ENCODE data around the gene CCBE1. TPM values are rescaled to one million over a fixed set of nuclear protein-coding genes. Genes with fewer than 3 reads are reported as not detected.
A peak's percentile ranks its signal among the peaks of the same experiment; 100 is the strongest.

Gene CCBE1
- total RNA-seq, 2 donors from 2014 or later, result 1.00 to 2.9 TPM

GRCh38 chr18:59707306-59707705 lies 10.1 kb upstream of the CCBE1 start:
- peak; percentile 61 for DNase-seq
- 88 to 94% methylated on average over 1 to 2 of the region's 2 CpGs for WGBS, 2 experiments (ENCODE audit: insufficient coverage in 1 of 2, insufficient read length in 1 of 2)
- peaks cover 3% of the 10 kb centered on the region for H3K9me3 Mint-ChIP-seq
- H3K27ac Mint-ChIP-seq, result no peak overlapping the region
- TF ChIP-seq, protein P1, sequence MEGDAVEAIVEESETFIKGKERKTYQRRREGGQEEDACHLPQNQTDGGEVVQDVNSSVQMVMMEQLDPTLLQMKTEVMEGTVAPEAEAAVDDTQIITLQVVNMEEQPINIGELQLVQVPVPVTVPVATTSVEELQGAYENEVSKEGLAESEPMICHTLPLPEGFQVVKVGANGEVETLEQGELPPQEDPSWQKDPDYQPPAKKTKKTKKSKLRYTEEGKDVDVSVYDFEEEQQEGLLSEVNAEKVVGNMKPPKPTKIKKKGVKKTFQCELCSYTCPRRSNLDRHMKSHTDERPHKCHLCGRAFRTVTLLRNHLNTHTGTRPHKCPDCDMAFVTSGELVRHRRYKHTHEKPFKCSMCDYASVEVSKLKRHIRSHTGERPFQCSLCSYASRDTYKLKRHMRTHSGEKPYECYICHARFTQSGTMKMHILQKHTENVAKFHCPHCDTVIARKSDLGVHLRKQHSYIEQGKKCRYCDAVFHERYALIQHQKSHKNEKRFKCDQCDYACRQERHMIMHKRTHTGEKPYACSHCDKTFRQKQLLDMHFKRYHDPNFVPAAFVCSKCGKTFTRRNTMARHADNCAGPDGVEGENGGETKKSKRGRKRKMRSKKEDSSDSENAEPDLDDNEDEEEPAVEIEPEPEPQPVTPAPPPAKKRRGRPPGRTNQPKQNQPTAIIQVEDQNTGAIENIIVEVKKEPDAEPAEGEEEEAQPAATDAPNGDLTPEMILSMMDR (conservative IDR thresholded peaks at IDR 0.05), result no peak
- Histone ChIP-seq H3K27me3 (ENCODE audit: control insufficient read depth, insufficient read depth, low read length, poor library complexity, severe bottlenecking) (peaks cover 5% of the 10 kb centered on the region), H3K9me3 (ENCODE audit: control insufficient read depth, low read length) (no peaks in the 10 kb centered on the region), H3K9ac (ENCODE audit: extremely low read depth, low read length, poor library complexity, severe bottlenecking) (no peak overlapping the region), H3K4me3 (ENCODE audit: low read length) (no peak overlapping the region), H3K27ac (ENCODE audit: low read depth, low read length) (no peak overlapping the region), H3K36me3 (ENCODE audit: control insufficient read depth, insufficient read depth, low read length) (no peaks in the 10 kb centered on the region), H3K4me1 (ENCODE audit: control insufficient read depth, insufficient read depth, low read length) (peaks cover 12% of the 10 kb centered on the region)
- no peaks in the 10 kb centered on the region for H3K36me3 Mint-ChIP-seq (ENCODE audit: low read depth)
- H3K27me3 Mint-ChIP-seq (ENCODE audit: insufficient read depth), result peaks cover 17% of the 10 kb centered on the region
- peaks cover 33% of the 10 kb centered on the region for H3K4me1 Mint-ChIP-seq
- no peak overlapping the region for H3K4me3 Mint-ChIP-seq

- Histone ChIP-seq H3K36me3 (ENCODE audit: control insufficient read depth, insufficient read depth, low read length) (no peaks in the 10 kb centered on the region), H3K27ac (ENCODE audit: low read depth, low read length) (no peak overlapping the region), H3K27me3 (ENCODE audit: control insufficient read depth, insufficient read depth, low read length, poor library complexity, severe bottlenecking) (peaks cover 5% of the 10 kb centered on the region), H3K4me1 (ENCODE audit: control insufficient read depth, insufficient read depth, low read length) (peaks cover 12% of the 10 kb centered on the region), H3K9me3 (ENCODE audit: control insufficient read depth, low read length) (no peaks in the 10 kb centered on the region), H3K9ac (ENCODE audit: extremely low read depth, low read length, poor library complexity, severe bottlenecking) (no peak overlapping the region), H3K4me3 (ENCODE audit: low read length) (no peak overlapping the region)
- Mint-ChIP-seq H3K9me3 (peaks cover 3% of the 10 kb centered on the region), H3K4me3 (no peak overlapping the region), H3K27ac (peak overlapping the region; percentile 16), H3K36me3 (ENCODE audit: low read depth) (no peaks in the 10 kb centered on the region), H3K27me3 (ENCODE audit: insufficient read depth) (peaks cover 22% of the 10 kb centered on the region), H3K4me1 (peaks cover 37% of the 10 kb centered on the region)
- DNase-seq, result peak; percentile 58
- WGBS, 2 experiments (ENCODE audit: insufficient coverage in 1 of 2, insufficient read length in 1 of 2), result 71 to 72% methylated on average over 4 to 5 of the region's 5 CpGs
- TF ChIP-seq, protein P1 (conservative IDR thresholded peaks at IDR 0.05), result no peak
Measured at GRCh38 chr18:59706499-59706898, 9.3 kb upstream of the CCBE1 start.

- H3K4me3 ChIP-seq (ENCODE audit: low read length), result no peak overlapping the region
- no peaks in the 10 kb centered on the region for H3K36me3 ChIP-seq (ENCODE audit: control insufficient read depth, insufficient read depth, low read length)
- peaks cover 5% of the 10 kb centered on the region for H3K27me3 ChIP-seq (ENCODE audit: control insufficient read depth, insufficient read depth, low read length, poor library complexity, severe bottlenecking)
- H3K9me3 ChIP-seq (ENCODE audit: control insufficient read depth, low read length), result no peaks in the 10 kb centered on the region
- peaks cover 49% of the 10 kb centered on the region for H3K4me1 Mint-ChIP-seq
- H3K27ac ChIP-seq (ENCODE audit: low read depth, low read length), result no peak overlapping the region
- TF ChIP-seq, protein P1 (conservative IDR thresholded peaks at IDR 0.05), result no peak
- no peak for DNase-seq
- H3K9me3 Mint-ChIP-seq, result peaks cover 3% of the 10 kb centered on the region
- H3K9ac ChIP-seq (ENCODE audit: extremely low read depth, low read length, poor library complexity, severe bottlenecking), result no peak overlapping the region
- no peak overlapping the region for H3K27ac Mint-ChIP-seq
- no peaks in the 10 kb centered on the region for H3K36me3 Mint-ChIP-seq (ENCODE audit: low read depth)
- 28% methylated on average over 1 of the region's 1 CpG; no CpG with 5 or more reads in 1 of the 2 experiments for WGBS, 2 experiments (ENCODE audit: insufficient coverage in 1 of 2, insufficient read length in 1 of 2)
- peaks cover 17% of the 10 kb centered on the region for H3K4me1 ChIP-seq (ENCODE audit: control insufficient read depth, insufficient read depth, low read length)
- H3K4me3 Mint-ChIP-seq, result no peak overlapping the region
- H3K27me3 Mint-ChIP-seq (ENCODE audit: insufficient read depth), result peaks cover 24% of the 10 kb centered on the region
Measured at GRCh38 chr18:59705145-59705544, 7.9 kb upstream of the CCBE1 start.

Measured in endodermal cell (in vitro differentiated cells).